ENCODE results near the gene OPN1MW. TPM values are rescaled to one million over a fixed set of nuclear protein-coding genes. Genes with fewer than 3 reads are reported as not detected.

OPN1MW gene
- polyA plus RNA-seq, 1 of the 3 experiments (the other 2 are of a cell fraction): not detected

GRCh38 chrX:154138857-154139256 is 43.5 kb upstream of the OPN1MW start:
- no peak for DNase-seq
- no peak overlapping the region for H3K9ac ChIP-seq
- H3F3A ChIP-seq (replicated peaks; ENCODE audit: insufficient read depth): no peaks in the 10 kb centered on the region
- POLR2A ChIA-PET: no interaction called here
- CTCF ChIA-PET: interaction anchor here (0.9 kb wide), 1 partner anchor 169 kb away, joined by 4 read pairs; no protein-coding TSS in a partner anchor
- no peaks in the 10 kb centered on the region for H3K9me2 ChIP-seq
- H3K4me3 ChIP-seq (ENCODE audit: low read depth in 2 of 2, low read length in 1 of 2): no peak overlapping the region
- no peaks in the 10 kb centered on the region for H3K79me2 ChIP-seq (ENCODE audit: insufficient read depth)
- no peak overlapping the region for H2AFZ ChIP-seq (ENCODE audit: low read depth)
- H4K20me1 ChIP-seq (ENCODE audit: insufficient read depth): no peaks in the 10 kb centered on the region
- no peaks in the 10 kb centered on the region for H3K4me1 ChIP-seq (ENCODE audit: control insufficient read depth in 1 of 2, insufficient read depth in 2 of 2, low read depth in 1 of 2, low read length in 1 of 2)
- peaks cover 44% of the 10 kb centered on the region; the same call in 1 of the 2 replicates for H3K27me3 ChIP-seq (ENCODE audit: insufficient read depth)
- no peaks in the 10 kb centered on the region for H3K9me3 ChIP-seq
- no peak overlapping the region for H3K27ac ChIP-seq (ENCODE audit: low read depth in 2 of 2, low read length in 1 of 2)
- H3K4me2 ChIP-seq: no peak overlapping the region
- TF ChIP-seq SMC3 (IDR thresholded peaks at IDR 0.05; ENCODE audit: low read depth, low read length) (no peak), RAD21 (IDR thresholded peaks at IDR 0.05; ENCODE audit: low read length) (no peak), EP300 (IDR thresholded peaks at IDR 0.05; ENCODE audit: borderline replicate concordance in 1 of 2, low read depth in 1 of 2, low read length in 1 of 2) (no peak), TAF1 (IDR thresholded peaks at IDR 0.05; ENCODE audit: borderline replicate concordance, low read depth, low read length) (no peak), RXRA (IDR thresholded peaks at IDR 0.05; ENCODE audit: borderline replicate concordance, low read depth) (no peak), TEAD4 (IDR thresholded peaks at IDR 0.05; ENCODE audit: borderline replicate concordance, insufficient read depth) (no peak)
- 40% methylated on average over 10 of the region's 10 CpGs for WGBS (ENCODE audit: low lambda C conversion rate)
- no peaks in the 10 kb centered on the region for H3K36me3 ChIP-seq (replicated peaks in 1 of 2; ENCODE audit: control insufficient read depth in 1 of 2, insufficient read depth in 2 of 2, low read length in 1 of 2)

- no peak overlapping the region for H3K4me2 ChIP-seq
- H3K36me3 ChIP-seq (replicated peaks in 1 of 2; ENCODE audit: control insufficient read depth in 1 of 2, insufficient read depth in 2 of 2, low read length in 1 of 2): no peaks in the 10 kb centered on the region
- ChIA-PET CTCF (interaction anchor here (1.1 kb wide), 1 partner anchor 127 kb away, joined by 3 read pairs; no protein-coding TSS in a partner anchor), POLR2A (no interaction called here)
- H3K4me3 ChIP-seq (ENCODE audit: low read depth in 2 of 2, low read length in 1 of 2): no peak overlapping the region
- WGBS (ENCODE audit: low lambda C conversion rate): 24% methylated on average over 12 of the region's 12 CpGs
- H3K9me2 ChIP-seq: no peaks in the 10 kb centered on the region
- no peaks in the 10 kb centered on the region for H4K20me1 ChIP-seq (ENCODE audit: insufficient read depth)
- no peak overlapping the region for H3K27ac ChIP-seq (ENCODE audit: low read depth in 2 of 2, low read length in 1 of 2)
- no peak overlapping the region for H2AFZ ChIP-seq (ENCODE audit: low read depth)
- peaks cover 41% of the 10 kb centered on the region; the same call in 1 of the 2 replicates for H3K27me3 ChIP-seq (ENCODE audit: insufficient read depth)
- H3K4me1 ChIP-seq (ENCODE audit: control insufficient read depth in 1 of 2, insufficient read depth in 2 of 2, low read depth in 1 of 2, low read length in 1 of 2): no peaks in the 10 kb centered on the region
- TF ChIP-seq CHD2 (IDR thresholded peaks at IDR 0.05; ENCODE audit: low read length, partially characterized antibody): no peak
- TF ChIP-seq FOXM1 (IDR thresholded peaks at IDR 0.05; ENCODE audit: low read depth): no peak
- no peaks in the 10 kb centered on the region for H3K9me3 ChIP-seq
- H3K79me2 ChIP-seq (ENCODE audit: insufficient read depth): no peaks in the 10 kb centered on the region
- H3F3A ChIP-seq (replicated peaks; ENCODE audit: insufficient read depth): no peaks in the 10 kb centered on the region
- H3K9ac ChIP-seq: no peak overlapping the region
- DNase-seq: no peak
These were observed 42.2 kb upstream of the OPN1MW start for GRCh38 chrX:154140206-154140605.

GRCh38 chrX:154140742-154141141 is 41.7 kb upstream of the OPN1MW start:
- Histone ChIP-seq H3K9me2 (no peaks in the 10 kb centered on the region), H3K4me1 (ENCODE audit: control insufficient read depth in 1 of 2, insufficient read depth in 2 of 2, low read depth in 1 of 2, low read length in 1 of 2) (no peaks in the 10 kb centered on the region), H3K27me3 (ENCODE audit: insufficient read depth) (peaks cover 41% of the 10 kb centered on the region; the same call in 1 of the 2 replicates), H3K36me3 (replicated peaks in 1 of 2; ENCODE audit: control insufficient read depth in 1 of 2, insufficient read depth in 2 of 2, low read length in 1 of 2) (no peaks in the 10 kb centered on the region), H3K4me2 (no peak overlapping the region), H3F3A (replicated peaks; ENCODE audit: insufficient read depth) (no peaks in the 10 kb centered on the region), H3K9me3 (no peaks in the 10 kb centered on the region), H3K4me3 (ENCODE audit: low read depth in 2 of 2, low read length in 1 of 2) (no peak overlapping the region), H3K9ac (no peak overlapping the region), H4K20me1 (ENCODE audit: insufficient read depth) (no peaks in the 10 kb centered on the region), H2AFZ (ENCODE audit: low read depth) (no peak overlapping the region), H3K79me2 (ENCODE audit: insufficient read depth) (no peaks in the 10 kb centered on the region), H3K27ac (ENCODE audit: low read depth in 2 of 2, low read length in 1 of 2) (no peak overlapping the region)
- ChIA-PET CTCF (interaction anchor here (1.1 kb wide), 1 partner anchor 127 kb away, joined by 3 read pairs; no protein-coding TSS in a partner anchor), POLR2A (no interaction called here)
- 34% methylated on average over 7 of the region's 10 CpGs for WGBS (ENCODE audit: low lambda C conversion rate)
- DNase-seq: no peak
- no peak for TF ChIP-seq GABPA (IDR thresholded peaks at IDR 0.05; ENCODE audit: low read depth)
- no peak for TF ChIP-seq NRF1 (IDR thresholded peaks at IDR 0.05; ENCODE audit: low read depth, low read length)
- TF ChIP-seq SIN3A (IDR thresholded peaks at IDR 0.05; ENCODE audit: borderline replicate concordance, low read depth, low read length): no peak
- TF ChIP-seq RCOR1 (IDR thresholded peaks at IDR 0.05; ENCODE audit: low read length): no peak
- TF ChIP-seq REST (IDR thresholded peaks at IDR 0.05; ENCODE audit: low read depth, low read length): no peak
- no peak for TF ChIP-seq PBX3 (IDR thresholded peaks at IDR 0.05)
- TF ChIP-seq GATA2 (CRISPR knock-in tag; IDR thresholded peaks at IDR 0.05): no peak
- no peak for TF ChIP-seq TEAD4 (IDR thresholded peaks at IDR 0.05; ENCODE audit: borderline replicate concordance, insufficient read depth)
- no peak for TF ChIP-seq EP300 (IDR thresholded peaks at IDR 0.05; ENCODE audit: borderline replicate concordance in 1 of 2, low read depth in 1 of 2, low read length in 1 of 2)
- TF ChIP-seq ZBTB33 (IDR thresholded peaks at IDR 0.05; ENCODE audit: borderline replicate concordance, low read depth): no peak

All from SK-N-SH (cell line).